LoVo (cell line): ENCODE results near the gene MEIS1.

Experiments used
- DNase-seq: peaks from one replicate; pipeline ENCODE4 v3.0.0-alpha.2; 2016; ENCODE audit warnings: low spot score

The MEIS1 gene

GRCh38 chr2:66536290-66536673, 101.4 kb downstream of the MEIS1 start:
- DNase-seq: no peak

- no peak for DNase-seq
Measured at GRCh38 chr2:66536997-66537396, 102.1 kb downstream of the MEIS1 start.

GRCh38 chr2:66538291-66538690, 103.4 kb downstream of the MEIS1 start:
- DNase-seq: no peak

- no peak for DNase-seq
Measured at GRCh38 chr2:66539452-66539851, 104.5 kb downstream of the MEIS1 start.

- DNase-seq: no peak
Measured at GRCh38 chr2:66541646-66542045, 106.7 kb downstream of the MEIS1 start.

GRCh38 chr2:66543257-66543767, 108.4 kb downstream of the MEIS1 start:
- no peak for DNase-seq

GRCh38 chr2:66544258-66544657, 109.3 kb downstream of the MEIS1 start:
- DNase-seq: no peak

- no peak for DNase-seq
Measured at GRCh38 chr2:66545258-66545657, 110.3 kb downstream of the MEIS1 start.

GRCh38 chr2:66547118-66547517, 112.2 kb downstream of the MEIS1 start:
- no peak for DNase-seq

GRCh38 chr2:66547887-66548286, 113.0 kb downstream of the MEIS1 start:
- no peak for DNase-seq

- no peak for DNase-seq
Measured at GRCh38 chr2:66548422-66548821, 113.5 kb downstream of the MEIS1 start.

GRCh38 chr2:66550826-66551225, 115.9 kb downstream of the MEIS1 start:
- no peak for DNase-seq

GRCh38 chr2:66553370-66553769, 118.4 kb downstream of the MEIS1 start:
- DNase-seq: no peak

- no peak for DNase-seq
Measured at GRCh38 chr2:66555091-66555490, 120.2 kb downstream of the MEIS1 start.

- no peak for DNase-seq
Measured at GRCh38 chr2:66555501-66556324, 120.8 kb downstream of the MEIS1 start.

GRCh38 chr2:66559672-66560071, 124.7 kb downstream of the MEIS1 start:
- DNase-seq: no peak

GRCh38 chr2:66560683-66561082, 125.8 kb downstream of the MEIS1 start:
- DNase-seq: no peak

- DNase-seq: no peak
Measured at GRCh38 chr2:66561645-66562303, 126.8 kb downstream of the MEIS1 start.

- no peak for DNase-seq
Measured at GRCh38 chr2:66562304-66562685, 127.4 kb downstream of the MEIS1 start.

GRCh38 chr2:66563473-66563872, 128.5 kb downstream of the MEIS1 start:
- no peak for DNase-seq

- no peak for DNase-seq
Measured at GRCh38 chr2:66565291-66565690, 130.4 kb downstream of the MEIS1 start.

- no peak for DNase-seq
Measured at GRCh38 chr2:66566726-66567399, 131.9 kb downstream of the MEIS1 start.

- peak; percentile 14 for DNase-seq
Measured at GRCh38 chr2:66567729-66568128, 132.8 kb downstream of the MEIS1 start.
